ENCODE data around the gene JKAMP.
"Not testable (repeated sequence)": the region's sequence is repeated elsewhere in the genome, so short reads cannot be mapped to it uniquely, and the experiment has no call there.

JKAMP gene, protein sequence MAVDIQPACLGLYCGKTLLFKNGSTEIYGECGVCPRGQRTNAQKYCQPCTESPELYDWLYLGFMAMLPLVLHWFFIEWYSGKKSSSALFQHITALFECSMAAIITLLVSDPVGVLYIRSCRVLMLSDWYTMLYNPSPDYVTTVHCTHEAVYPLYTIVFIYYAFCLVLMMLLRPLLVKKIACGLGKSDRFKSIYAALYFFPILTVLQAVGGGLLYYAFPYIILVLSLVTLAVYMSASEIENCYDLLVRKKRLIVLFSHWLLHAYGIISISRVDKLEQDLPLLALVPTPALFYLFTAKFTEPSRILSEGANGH

DNA sequence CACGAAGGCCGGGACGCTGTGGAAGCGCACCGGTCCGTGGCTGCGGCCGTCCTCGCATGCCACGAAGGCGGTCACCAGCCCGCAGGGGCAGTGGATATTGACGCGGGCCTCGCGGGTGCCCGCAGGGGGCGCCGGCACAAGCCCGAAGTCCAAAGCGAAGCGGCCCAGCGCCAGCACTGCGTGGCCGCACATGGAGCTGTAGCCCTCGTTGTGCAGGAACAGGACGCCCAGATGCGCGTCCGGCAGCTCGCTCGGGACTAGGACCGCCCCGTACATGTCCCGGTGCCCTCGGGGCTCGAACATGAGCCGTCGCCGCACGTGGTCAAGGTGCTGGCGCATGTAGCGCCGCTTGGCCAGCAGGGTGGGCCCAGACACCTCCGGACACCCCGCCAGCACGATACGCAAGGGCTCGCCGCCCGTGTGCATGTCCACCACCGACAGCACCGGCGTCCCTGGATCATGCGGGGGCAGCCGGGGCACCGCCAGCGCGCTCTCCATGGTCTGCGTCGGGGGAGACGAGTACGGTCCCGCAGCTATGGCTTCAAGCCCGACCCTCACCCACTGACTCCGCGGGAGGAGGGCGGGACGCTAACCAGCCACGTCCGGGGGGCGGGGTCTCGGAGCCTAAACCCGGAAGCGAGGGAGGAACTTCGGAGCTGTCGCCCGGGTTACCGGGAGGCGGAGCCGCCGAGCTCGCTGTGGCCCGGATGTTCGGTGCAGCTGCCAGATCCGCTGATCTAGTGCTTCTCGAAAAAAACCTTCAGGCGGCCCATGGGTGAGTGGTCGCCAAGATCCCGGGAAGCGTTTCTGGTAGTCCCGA, at the start of gene JKAMP, which contains the start of gene L3HYPDH:
Gene JKAMP (plus strand): TSS at position 699 of the 820 bp plus-strand sequence. CDS start 73 bp downstream, at position 772.
Gene L3HYPDH (minus strand): TSS at position 590 of the 820 bp plus-strand sequence. CDS start 92 bp downstream, at position 498.
- Mint-ChIP-seq H3K27ac (ENCODE audit: low read depth) (peak within 1 kb of the TSS; percentile 74), H3K9me3 (no peaks in the 10 kb centered on the region), H3K36me3 (ENCODE audit: insufficient read depth) (peaks cover 13% of the 10 kb centered on the region), H3K4me3 (peak within 1 kb of the TSS; percentile 88), H3K4me1 (peaks cover 50% of the 10 kb centered on the region), H3K27me3 (no peaks in the 10 kb centered on the region)
- ATAC-seq (replicated peaks; ENCODE audit: extremely low read depth, poor library complexity, severe bottlenecking): peak; percentile 95
- DNase-seq (ENCODE audit: low spot score in 2 of 2): peak; percentile 91 to 97

DNA sequence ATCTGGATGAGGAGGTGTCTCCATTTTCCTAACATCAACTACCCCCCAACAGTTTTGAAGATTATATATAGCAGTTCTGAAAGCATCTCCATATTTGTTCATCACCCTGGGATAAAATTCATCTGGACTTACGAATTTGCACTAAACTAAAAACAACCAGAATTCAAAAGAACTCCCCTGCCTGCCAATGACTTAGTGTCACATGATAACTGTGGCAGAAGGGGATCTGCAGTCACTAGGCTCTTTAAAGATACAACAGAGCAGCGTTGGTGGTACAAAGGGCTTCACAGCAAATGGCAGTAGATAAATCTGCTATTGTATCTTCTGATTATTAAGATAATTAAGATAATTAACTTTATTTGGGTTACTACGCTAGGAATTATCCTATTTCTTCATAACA, 49.2 kb upstream of the JKAMP start:
- H3K27ac Mint-ChIP-seq (ENCODE audit: low read depth): no peak overlapping the region

DNA sequence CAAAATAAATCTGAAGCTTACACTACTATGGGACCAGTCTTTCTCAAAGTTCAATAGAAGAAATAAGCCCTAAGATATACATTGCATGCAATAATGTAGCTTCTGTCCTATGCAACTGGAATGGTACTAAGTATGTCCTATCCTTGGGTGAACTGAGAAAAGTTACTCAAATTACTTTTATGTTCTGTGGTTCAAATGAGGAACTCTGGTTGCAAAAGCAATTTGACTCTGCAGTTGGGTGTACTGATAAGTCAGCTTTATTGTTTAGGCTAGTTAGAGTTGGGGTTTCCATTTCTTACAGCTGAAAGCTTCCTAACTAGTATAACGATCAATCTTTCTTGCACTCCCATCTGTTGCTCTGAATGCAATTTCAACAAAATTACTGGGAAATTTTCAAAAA, 48.3 kb upstream of the JKAMP start:
- Mint-ChIP-seq H3K9me3 (no peaks in the 10 kb centered on the region), H3K36me3 (ENCODE audit: insufficient read depth) (no peaks in the 10 kb centered on the region)
- ATAC-seq (replicated peaks; ENCODE audit: extremely low read depth, poor library complexity, severe bottlenecking): no peak

More for the DNA sequence above, 49.2 kb upstream of the JKAMP start:
- no peak for ATAC-seq (replicated peaks; ENCODE audit: extremely low read depth, poor library complexity, severe bottlenecking)
- Mint-ChIP-seq H3K4me3 (no peak overlapping the region), H3K27me3 (no peaks in the 10 kb centered on the region), H3K9me3 (no peaks in the 10 kb centered on the region), H3K36me3 (ENCODE audit: insufficient read depth) (no peaks in the 10 kb centered on the region), H3K4me1 (no peaks in the 10 kb centered on the region)
- no peak for DNase-seq (ENCODE audit: low spot score in 2 of 2)

DNA sequence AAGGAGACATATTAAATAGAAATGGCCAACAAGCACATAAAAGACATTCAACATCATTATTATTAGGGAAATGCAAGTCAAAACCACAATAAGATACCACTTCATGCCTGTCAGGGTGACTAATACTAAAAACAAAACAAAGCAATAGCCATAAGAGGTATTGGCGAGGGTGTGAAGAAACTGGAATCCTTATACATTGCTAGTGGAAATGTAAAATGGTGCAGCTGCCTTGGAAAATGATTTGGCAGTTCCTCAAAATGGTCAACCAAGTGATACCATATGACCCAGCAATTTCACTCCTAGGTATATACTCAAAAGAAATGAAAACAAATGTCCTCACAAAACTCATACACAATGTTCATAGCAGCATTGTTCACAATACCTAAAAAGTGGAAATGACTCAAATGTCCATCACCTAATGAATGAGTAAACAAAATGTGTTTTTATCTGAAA, 46.1 kb upstream of the JKAMP start:
- no peak overlapping the region for H3K4me3 Mint-ChIP-seq
- no peak for ATAC-seq (replicated peaks; ENCODE audit: extremely low read depth, poor library complexity, severe bottlenecking)
- H3K27me3 Mint-ChIP-seq: no peaks in the 10 kb centered on the region
- no peak overlapping the region for H3K27ac Mint-ChIP-seq (ENCODE audit: low read depth)
- no peaks in the 10 kb centered on the region for H3K9me3 Mint-ChIP-seq
- no peaks in the 10 kb centered on the region for H3K4me1 Mint-ChIP-seq
- no peak for DNase-seq (ENCODE audit: low spot score in 2 of 2)
- H3K36me3 Mint-ChIP-seq (ENCODE audit: insufficient read depth): no peaks in the 10 kb centered on the region

More for the DNA sequence above, 48.3 kb upstream of the JKAMP start:
- H3K27me3 Mint-ChIP-seq: no peaks in the 10 kb centered on the region
- DNase-seq (ENCODE audit: low spot score in 2 of 2): no peak
- H3K27ac Mint-ChIP-seq (ENCODE audit: low read depth): no peak overlapping the region
- H3K4me3 Mint-ChIP-seq: no peak overlapping the region
- H3K4me1 Mint-ChIP-seq: no peaks in the 10 kb centered on the region

DNA sequence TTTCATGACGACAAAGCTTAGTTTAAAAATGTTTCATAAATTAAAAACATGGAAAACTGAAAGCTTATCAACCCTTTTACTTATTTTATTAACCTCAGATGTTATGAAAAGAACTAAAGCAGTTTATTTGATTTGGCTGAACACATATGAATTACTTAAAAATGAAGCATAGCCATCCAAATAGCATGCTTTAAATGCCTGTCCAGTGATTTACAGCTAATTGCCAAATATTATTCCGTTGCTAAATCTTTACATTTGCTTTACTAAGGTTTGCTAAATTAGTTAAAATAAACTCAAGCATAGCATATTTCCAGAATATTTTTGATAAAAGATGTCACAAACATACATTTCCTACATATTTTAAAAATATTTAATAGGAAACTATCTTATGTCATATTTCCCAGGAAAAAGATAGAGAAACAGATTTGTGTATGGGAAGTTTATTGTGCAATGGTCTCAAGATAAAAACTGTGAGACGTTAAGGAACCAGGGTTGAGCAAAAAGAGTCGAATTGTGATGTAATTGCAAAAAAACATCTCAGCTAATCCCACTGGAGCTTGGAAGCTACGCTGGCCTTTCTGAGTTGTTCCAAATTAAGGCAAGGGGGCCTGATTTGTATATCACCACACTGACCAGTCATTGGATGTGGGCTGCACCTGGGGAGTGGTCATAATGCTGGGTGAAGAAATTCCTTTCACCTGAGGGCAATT, 44.9 kb upstream of the JKAMP start:
- H3K36me3 Mint-ChIP-seq (ENCODE audit: insufficient read depth): no peaks in the 10 kb centered on the region
- DNase-seq (ENCODE audit: low spot score in 2 of 2) (no peak), ATAC-seq (replicated peaks; ENCODE audit: extremely low read depth, poor library complexity, severe bottlenecking) (no peak)
- H3K4me3 Mint-ChIP-seq: no peak overlapping the region
- H3K9me3 Mint-ChIP-seq: no peaks in the 10 kb centered on the region
- H3K27ac Mint-ChIP-seq (ENCODE audit: low read depth): no peak overlapping the region
- no peaks in the 10 kb centered on the region for H3K4me1 Mint-ChIP-seq
- H3K27me3 Mint-ChIP-seq: no peaks in the 10 kb centered on the region

DNA sequence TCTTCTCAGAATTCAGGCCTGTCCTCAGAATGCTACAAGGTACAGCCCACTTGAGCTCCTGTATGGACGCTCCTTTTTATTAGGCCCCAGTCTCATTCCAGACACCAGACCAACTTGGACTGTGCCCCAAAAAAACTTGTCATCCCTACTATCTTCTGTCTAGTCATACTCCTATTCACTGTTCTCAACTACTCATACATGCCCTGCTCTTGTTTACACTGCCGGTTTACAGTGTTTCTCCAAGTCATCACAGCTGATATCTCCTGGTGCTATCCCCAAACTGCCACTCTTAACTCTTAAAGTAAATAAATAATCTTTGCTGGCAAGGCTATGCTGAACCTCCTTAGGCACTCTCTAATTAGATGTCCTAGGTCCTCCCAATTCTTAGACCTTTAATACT, 35.6 kb upstream of the JKAMP start:
- H3K27ac Mint-ChIP-seq (ENCODE audit: low read depth); H3K4me3 Mint-ChIP-seq; H3K36me3 Mint-ChIP-seq (ENCODE audit: insufficient read depth); H3K27me3 Mint-ChIP-seq; ATAC-seq (replicated peaks; ENCODE audit: extremely low read depth, poor library complexity, severe bottlenecking); H3K4me1 Mint-ChIP-seq; H3K9me3 Mint-ChIP-seq; DNase-seq (ENCODE audit: low spot score in 2 of 2): not testable (repeated sequence)

DNA sequence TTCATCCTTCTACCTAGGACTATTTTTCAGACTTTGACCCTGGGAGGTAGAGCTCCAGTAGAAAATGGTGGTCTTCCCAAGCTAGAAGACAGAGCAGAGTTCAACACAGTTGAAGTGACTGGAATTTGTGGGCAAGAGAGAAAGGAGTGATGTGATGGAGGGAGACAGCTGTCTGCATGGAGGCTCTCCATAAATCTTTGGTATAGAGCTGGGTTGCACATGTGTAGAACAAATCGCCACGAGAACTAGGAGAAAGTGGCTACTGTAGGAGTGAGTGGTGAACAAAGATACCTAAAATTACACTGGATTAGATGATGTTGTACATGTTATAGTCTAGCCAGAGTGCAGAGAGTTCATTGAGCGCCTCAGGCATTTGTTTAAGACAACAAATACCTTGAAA, 33.6 kb upstream of the JKAMP start:
- H3K27ac Mint-ChIP-seq (ENCODE audit: low read depth): no peak overlapping the region
- no peak overlapping the region for H3K4me3 Mint-ChIP-seq
- DNase-seq (ENCODE audit: low spot score in 2 of 2) (no peak), ATAC-seq (replicated peaks; ENCODE audit: extremely low read depth, poor library complexity, severe bottlenecking) (no peak)
- no peaks in the 10 kb centered on the region for H3K27me3 Mint-ChIP-seq
- peaks cover 1% of the 10 kb centered on the region for H3K36me3 Mint-ChIP-seq (ENCODE audit: insufficient read depth)
- no peaks in the 10 kb centered on the region for H3K9me3 Mint-ChIP-seq
- H3K4me1 Mint-ChIP-seq: no peaks in the 10 kb centered on the region

DNA sequence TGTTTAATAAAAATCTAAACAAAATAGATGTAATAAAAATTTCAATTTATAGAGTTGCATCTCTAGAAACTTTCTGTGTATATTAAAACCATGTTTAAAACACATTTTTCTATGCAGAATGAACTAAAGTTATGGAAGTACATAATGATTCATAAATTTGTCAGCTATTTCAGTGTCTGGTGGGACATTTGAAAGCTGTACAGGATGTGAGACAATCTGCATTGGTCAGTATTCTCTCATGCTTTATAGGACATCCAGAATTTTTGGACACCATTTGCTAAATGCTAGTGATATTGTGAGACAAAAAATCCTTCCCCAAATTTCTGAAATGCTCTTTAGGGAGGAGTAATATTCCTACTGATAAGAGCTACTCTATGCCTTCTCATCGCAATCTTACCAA, 32.5 kb upstream of the JKAMP start:
- ATAC-seq (replicated peaks; ENCODE audit: extremely low read depth, poor library complexity, severe bottlenecking): no peak
- no peak for DNase-seq (ENCODE audit: low spot score in 2 of 2)

DNA sequence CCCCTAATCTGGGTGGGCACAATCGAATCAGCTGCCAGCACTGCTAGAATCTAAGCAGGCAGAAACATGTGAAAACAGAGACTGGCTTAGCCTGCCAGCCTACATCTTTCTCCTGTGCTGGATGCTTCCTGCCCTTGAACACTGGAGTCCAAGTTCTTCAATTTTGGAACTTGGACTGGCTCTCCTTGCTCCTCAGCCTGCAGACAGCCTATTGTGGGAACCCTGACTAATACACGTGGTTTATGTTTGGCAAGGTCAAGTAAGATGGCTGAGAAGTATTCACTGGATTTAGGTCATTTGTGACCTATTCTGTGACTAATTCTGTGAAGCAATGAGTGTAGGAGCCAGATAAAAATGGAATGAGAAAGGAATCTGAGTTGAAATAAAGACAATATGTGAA, 30.2 kb upstream of the JKAMP start:
- no peaks in the 10 kb centered on the region for H3K9me3 Mint-ChIP-seq
- H3K27me3 Mint-ChIP-seq: no peaks in the 10 kb centered on the region
- H3K4me1 Mint-ChIP-seq: no peaks in the 10 kb centered on the region
- H3K27ac Mint-ChIP-seq (ENCODE audit: low read depth): no peak overlapping the region
- no peaks in the 10 kb centered on the region for H3K36me3 Mint-ChIP-seq (ENCODE audit: insufficient read depth)
- DNase-seq (ENCODE audit: low spot score in 2 of 2) (no peak), ATAC-seq (replicated peaks; ENCODE audit: extremely low read depth, poor library complexity, severe bottlenecking) (no peak)
- H3K4me3 Mint-ChIP-seq: no peak overlapping the region

More for the DNA sequence above, 32.5 kb upstream of the JKAMP start:
- H3K36me3 Mint-ChIP-seq (ENCODE audit: insufficient read depth): peaks cover 1% of the 10 kb centered on the region
- no peaks in the 10 kb centered on the region for H3K9me3 Mint-ChIP-seq
- H3K4me1 Mint-ChIP-seq: no peaks in the 10 kb centered on the region
- no peaks in the 10 kb centered on the region for H3K27me3 Mint-ChIP-seq
- H3K27ac Mint-ChIP-seq (ENCODE audit: low read depth): no peak overlapping the region
- H3K4me3 Mint-ChIP-seq: no peak overlapping the region

DNA sequence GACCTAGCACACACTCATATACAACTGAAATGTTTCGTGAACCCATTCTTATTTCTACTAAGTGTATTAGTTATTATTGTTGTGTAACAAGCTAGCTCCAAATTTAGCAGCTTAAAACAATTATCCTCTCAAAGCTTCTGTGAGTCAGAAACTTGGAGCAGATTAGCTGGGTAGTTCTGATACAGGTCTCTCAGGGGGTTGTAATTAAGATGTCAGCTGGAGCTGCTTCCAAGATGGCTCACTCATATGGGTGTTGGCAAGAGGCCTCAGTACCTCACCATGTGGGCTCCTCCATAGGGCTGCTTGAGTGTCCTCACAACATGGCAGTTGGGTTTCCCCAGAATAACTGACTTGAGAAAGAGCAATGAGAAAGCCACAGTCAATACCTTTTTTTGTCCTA, 28.9 kb upstream of the JKAMP start:
- Mint-ChIP-seq H3K9me3 (no peaks in the 10 kb centered on the region), H3K27ac (ENCODE audit: low read depth) (no peak overlapping the region), H3K36me3 (ENCODE audit: insufficient read depth) (no peaks in the 10 kb centered on the region), H3K4me3 (no peak overlapping the region), H3K27me3 (no peaks in the 10 kb centered on the region), H3K4me1 (no peaks in the 10 kb centered on the region)
- ATAC-seq (replicated peaks; ENCODE audit: extremely low read depth, poor library complexity, severe bottlenecking): no peak
- DNase-seq (ENCODE audit: low spot score in 2 of 2): no peak

DNA sequence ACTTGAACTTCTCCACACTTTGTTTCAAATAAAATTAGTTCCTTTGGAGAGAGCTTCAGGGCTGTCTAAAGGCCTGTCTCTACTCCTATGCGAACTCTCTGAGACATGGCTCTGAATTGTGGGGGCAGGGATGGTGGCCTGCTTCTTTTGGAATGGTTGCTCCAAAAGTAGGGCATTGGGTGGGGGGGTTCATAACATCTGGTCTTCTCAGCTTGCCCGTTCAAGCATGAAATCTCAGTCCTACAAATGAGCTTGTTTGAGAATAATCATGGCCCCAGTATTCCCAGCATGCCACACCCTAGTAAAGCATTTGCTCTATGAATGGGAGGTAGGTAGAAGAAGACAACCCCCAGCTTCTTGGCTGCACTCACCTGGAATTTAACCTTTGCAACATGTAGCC, 25.8 kb upstream of the JKAMP start:
- Mint-ChIP-seq H3K4me1 (no peaks in the 10 kb centered on the region), H3K27me3 (no peaks in the 10 kb centered on the region), H3K36me3 (ENCODE audit: insufficient read depth) (no peaks in the 10 kb centered on the region), H3K9me3 (no peaks in the 10 kb centered on the region), H3K4me3 (no peak overlapping the region), H3K27ac (ENCODE audit: low read depth) (no peak overlapping the region)
- ATAC-seq (replicated peaks; ENCODE audit: extremely low read depth, poor library complexity, severe bottlenecking) (no peak), DNase-seq (ENCODE audit: low spot score in 2 of 2) (no peak)

DNA sequence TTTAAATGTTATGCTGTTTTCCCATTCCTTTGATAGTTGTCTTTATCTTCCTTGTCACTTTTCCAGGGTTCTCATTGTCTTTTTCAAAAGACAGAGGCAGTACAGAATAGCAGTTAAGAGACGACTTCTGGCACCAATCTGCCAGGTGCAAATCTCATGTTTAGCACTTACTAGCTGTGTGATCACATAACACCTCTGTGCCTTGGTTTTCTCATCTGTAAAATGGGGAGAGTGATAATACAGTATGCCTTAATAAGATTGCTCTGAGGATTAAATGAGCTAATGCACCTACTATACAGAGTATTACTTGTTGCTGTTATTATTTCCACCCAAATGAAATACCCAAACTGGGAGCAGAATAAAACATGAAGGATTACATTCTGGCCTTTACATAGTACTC, 23.9 kb upstream of the JKAMP start:
- H3K4me3 Mint-ChIP-seq: no peak overlapping the region
- ATAC-seq (replicated peaks; ENCODE audit: extremely low read depth, poor library complexity, severe bottlenecking) (no peak), DNase-seq (ENCODE audit: low spot score in 2 of 2) (no peak)
- peaks cover 8% of the 10 kb centered on the region for H3K36me3 Mint-ChIP-seq (ENCODE audit: insufficient read depth)
- no peaks in the 10 kb centered on the region for H3K9me3 Mint-ChIP-seq
- H3K4me1 Mint-ChIP-seq: no peaks in the 10 kb centered on the region
- no peaks in the 10 kb centered on the region for H3K27me3 Mint-ChIP-seq
- H3K27ac Mint-ChIP-seq (ENCODE audit: low read depth): no peak overlapping the region

All from central memory CD8-positive, alpha-beta T cell (primary cell).